AG08396 (cell line): Measurements from ENCODE around the gene PRG2.
A peak's percentile ranks its signal among the peaks of the same experiment; 100 is the strongest.

Experiments
- DNase-seq: peaks from one replicate; pipeline ENCODE4 v3.0.0; 2012; ENCODE audit warnings: low spot score, mixed read lengths

The PRG2 gene

GRCh38 chr11:57395905-57396623 lies 5.6 kb upstream of the PRG2 start:
- no peak for DNase-seq

DNA sequence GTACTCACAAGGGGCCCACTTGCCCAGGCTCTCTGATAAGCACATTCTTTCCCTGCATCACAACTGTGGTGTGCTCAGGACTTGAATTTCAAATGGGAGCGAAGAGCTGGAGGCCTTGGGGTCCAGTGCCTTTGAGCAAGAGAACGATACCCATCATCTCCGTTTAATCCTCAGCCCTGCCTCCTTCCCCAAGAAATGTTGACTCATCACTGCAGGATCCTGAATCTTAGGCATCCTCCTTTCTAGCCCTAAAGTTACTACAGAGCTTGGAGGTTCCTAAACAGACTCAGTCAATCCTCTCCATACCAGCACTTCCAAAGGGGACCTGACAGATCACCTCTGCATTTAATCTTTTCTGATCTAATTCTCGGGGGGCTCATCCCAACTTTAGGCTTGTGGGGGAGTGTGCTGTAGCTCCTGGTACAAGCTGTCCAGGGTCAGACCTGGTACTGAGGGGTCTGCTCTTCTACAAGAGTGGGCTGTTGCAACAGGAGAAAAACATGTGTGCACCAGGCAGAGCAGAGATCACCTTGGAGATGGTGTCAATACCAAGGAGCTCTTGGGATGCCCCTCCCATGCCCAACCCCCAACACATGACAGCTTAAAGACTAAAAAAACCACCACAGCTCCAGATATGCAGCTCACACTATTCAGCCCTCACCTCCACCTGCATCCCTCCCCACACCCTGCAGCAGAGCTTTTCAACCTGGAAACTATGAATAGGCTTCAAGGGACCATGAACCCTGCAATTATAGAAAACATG lies 3.9 kb upstream of the PRG2 start:
- DNase-seq: no peak

DNA sequence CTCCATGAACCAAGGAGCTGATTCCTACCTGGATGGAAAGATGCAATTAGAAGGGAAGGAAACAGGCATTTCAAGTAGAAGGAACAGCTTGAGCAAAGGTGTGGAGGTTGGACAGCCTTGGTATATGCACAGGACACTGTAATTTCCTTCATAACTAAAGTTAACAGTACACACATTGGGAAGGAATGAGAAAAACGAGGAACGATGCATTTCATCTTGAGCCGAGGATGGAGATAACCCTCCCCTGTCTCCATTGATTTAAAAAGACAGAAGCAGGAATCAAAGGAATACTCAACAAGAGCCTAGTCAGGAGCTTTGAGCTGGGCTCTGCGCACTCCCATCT lies 2.3 kb upstream of the PRG2 start:
- no peak for DNase-seq

DNA sequence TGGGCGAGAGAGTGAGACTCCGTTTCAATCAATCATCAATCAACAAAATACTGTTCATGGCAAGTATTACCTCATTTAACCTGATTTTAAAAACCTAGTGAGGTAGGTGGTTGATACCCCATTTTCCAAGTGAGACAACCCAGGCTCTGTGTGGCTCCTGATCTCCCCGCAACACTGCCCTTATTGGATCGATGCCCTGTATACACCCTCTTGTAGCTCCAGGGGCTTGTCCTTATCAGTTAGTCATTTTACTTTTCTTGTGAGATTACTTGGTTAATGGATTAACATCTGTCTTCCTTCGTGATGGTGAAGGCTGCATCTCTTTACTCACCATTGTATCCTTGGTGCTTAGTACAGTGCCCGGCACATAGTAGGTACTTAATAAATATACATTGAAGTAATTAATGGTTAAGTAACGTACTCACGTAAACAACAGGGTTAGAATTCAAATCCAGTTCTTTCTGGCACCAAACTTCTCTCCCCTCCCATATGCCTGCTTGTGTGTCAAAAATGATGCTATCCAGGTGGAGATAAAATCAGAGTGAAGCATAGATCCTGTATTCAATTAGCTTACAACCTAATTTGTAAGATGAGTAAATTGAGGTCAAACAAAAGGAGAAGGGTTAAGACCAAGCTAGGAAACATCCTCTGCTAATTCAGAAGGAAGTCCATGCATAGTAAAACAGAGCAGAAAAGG lies 1.8 kb upstream of the PRG2 start:
- DNase-seq: no peak

GRCh38 chr11:57391539-57391938 lies 1.1 kb upstream of the PRG2 start:
- DNase-seq: no peak

DNA sequence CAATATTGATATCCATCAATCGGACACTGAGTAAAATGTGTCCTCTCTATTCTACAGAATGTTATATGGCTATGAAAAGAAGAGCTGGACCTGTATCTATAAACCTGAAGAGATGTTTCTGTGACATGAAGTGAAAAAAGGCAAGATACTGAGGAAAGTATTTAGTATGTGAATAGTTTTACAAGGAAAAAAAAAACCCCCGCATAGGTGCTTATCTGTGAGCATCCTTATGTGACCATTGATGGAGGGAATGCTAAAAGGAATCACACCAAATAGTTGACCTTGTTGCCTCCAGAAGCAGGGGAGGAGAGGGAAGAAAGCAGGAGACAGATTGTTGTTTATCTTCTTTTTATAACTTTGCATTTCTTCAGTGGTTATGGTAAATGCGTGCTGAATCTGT lies 661 bp upstream of the PRG2 start:
- DNase-seq: no peak

DNA sequence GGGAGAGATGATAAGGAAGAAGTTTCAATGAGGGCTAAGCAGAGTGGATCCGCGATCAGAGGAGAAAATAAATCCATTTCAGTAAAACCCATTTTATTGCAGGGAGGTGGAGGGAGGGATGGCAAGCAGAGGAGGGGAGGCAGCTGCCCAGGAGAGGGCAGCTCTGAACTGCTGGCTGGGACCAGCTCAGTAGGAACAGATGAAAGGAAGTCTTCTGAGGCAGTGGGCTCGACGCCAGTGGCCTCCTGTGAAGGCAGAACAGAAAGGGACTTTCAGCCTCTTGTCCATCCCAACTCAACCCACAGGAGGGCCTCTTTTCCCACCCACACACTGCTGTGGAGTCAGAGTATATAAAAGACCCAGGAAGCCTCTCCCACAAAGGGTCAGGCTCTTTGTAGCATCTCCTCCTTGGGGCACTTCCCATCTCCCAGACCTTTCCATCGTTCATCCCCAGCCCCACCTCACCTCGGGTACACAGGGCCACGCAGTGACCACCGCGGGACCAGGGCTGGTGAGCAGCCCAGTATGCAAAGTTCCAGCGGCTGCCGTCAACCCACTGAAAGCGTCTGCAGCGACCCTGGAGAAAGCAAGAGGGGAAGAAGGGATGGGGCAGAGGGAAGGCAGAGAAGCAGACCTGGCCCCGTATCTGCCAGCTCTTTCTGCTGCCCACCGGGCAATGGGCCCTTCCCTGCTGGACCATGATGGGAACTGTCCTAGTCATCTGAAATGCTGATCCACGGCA lies 3.0 kb downstream of the PRG2 start:
- no peak for DNase-seq

- DNase-seq: no peak
These were observed 4.1 kb downstream of the PRG2 start for GRCh38 chr11:57386178-57386940.

DNA sequence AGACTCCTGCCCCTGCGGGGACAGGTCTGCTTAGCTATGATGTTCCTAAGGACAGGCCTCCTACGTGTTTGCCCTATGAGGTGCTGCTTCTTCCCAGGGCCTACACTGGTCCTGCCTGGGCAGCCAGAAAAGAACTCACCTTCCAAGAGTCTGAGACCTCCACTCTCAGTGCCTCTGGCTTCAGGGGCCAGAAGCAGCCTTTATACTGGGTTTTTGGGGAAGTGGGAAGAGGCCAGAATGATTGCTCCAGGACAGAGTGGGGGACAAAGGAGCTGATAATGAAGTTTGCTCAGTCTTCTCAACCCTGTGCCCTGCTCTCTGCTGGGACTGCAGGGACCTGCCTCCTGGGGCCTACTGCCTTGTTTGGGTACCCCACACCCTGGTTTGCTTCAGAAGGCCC lies 9.5 kb downstream of the PRG2 start, which contains the start of gene PRG3:
Gene PRG3, minus strand, starts transcription at position 176 of the 400 bp plus-strand sequence. CDS start 442 bp downstream, outside the sequence.
- no peak for DNase-seq

DNA sequence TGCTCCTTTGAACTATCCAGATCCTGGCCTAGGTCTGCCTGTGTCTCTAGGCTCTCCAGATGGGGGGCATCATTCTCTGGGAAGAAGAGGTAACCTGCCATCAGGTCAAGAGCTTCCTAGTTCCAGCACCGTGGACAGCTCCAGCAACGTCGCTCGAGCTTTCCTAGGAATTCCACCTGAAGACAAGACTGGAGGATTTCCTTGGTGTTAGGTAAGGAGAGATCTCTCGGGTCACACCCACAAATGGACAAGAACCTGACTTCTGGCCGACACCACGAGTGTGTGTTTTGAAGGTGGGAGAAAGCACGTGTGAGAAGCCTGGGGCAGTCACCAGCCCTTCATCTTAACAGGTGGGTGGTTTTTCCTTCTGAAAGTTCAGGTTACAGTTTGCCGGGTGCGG lies 10.7 kb downstream of the PRG2 start:
- peak; percentile 31 for DNase-seq

- DNase-seq: peak; percentile 32
These were observed 12.3 kb downstream of the PRG2 start for GRCh38 chr11:57378186-57378585.

GRCh38 chr11:57377107-57377506 lies 13.3 kb downstream of the PRG2 start:
- no peak for DNase-seq

DNA sequence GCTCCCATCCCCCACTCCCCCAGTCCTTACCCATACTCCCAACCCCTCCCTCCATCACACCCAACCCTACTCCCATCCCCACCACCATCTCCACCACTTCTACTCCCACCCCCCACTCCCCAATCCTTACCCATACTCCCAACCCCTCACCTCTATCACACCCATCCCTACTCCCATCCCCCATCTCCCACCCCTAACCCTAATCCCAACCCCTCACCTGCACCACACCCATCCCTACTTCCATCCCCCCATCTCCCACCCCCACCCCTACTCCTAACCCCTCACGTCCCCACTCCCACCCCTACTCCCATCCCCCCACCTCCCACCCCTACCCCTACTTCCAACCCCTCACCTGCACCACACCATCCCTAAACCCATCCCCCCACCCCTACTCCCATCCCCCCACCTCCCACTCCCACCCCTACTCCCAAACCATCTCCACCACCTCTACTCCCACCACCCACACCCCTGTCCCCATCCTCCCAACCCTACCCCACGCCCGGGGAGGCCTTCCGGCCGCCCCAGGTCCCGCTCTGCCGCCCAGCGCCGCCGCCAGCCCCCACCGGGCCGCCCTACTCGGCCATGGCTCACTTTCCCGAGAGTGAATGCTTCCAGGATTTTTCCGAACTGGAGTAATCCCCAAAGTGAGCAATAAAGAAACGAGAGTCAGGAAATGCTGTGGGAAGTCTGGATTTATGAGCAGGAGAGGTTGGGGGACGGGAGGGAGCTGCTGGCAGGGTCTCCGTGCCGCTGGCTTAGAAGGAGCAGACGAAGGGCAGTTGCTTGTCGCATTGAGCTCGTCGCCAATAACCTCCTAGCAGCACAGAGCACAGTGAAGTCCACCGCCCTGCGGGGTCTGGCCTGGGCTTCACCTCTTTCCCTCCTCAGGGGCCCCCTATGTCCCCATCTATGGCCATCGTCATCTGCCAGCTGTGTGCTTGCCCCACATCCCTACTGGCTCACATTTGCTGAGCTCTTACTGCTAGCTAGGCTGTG lies 14.1 kb downstream of the PRG2 start:
- no peak for DNase-seq

GRCh38 chr11:57375490-57375889 lies 15.0 kb downstream of the PRG2 start:
- DNase-seq: no peak

DNA sequence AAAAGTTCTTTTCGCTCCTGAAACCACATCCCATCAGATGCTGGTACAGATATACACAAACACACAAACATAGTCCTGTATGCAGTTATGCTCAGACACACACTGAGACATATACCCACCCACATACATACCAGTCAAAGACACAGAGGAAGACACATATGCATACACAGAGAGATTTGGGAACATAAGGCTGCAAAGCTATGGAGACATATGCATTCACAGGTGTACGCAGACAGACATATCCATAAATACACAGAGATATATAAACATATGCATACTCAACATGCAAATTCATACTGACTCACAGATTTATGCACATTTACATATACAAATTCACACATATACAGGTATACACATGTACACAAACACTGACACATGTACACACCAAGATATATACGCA lies 15.5 kb downstream of the PRG2 start:
- DNase-seq: no peak

- DNase-seq: no peak
These were observed 17.3 kb downstream of the PRG2 start for GRCh38 chr11:57373146-57373545.

- no peak for DNase-seq
These were observed 19.5 kb downstream of the PRG2 start for GRCh38 chr11:57370941-57371340.

DNA sequence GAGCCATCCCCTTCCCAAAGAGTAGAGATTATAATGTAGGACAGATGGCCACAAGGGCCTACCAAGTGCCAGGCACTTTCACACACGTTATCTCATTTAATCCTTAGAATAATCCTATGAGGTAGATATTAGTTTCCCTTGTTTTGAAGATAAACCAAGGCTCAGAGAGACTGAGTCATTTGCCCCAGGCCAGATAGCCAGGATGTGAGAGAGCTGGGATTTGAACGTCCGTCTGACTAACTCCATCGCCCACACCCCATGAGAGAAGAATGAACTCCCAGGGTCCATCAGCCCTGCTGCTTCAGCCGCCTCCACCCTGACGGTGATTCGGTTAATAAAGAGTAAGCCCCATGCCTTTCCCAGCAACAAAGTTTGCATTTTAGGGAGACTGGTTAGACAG lies 20.2 kb downstream of the PRG2 start:
- DNase-seq: no peak

- DNase-seq: no peak
These were observed 21.6 kb downstream of the PRG2 start for GRCh38 chr11:57368845-57369232.

DNA sequence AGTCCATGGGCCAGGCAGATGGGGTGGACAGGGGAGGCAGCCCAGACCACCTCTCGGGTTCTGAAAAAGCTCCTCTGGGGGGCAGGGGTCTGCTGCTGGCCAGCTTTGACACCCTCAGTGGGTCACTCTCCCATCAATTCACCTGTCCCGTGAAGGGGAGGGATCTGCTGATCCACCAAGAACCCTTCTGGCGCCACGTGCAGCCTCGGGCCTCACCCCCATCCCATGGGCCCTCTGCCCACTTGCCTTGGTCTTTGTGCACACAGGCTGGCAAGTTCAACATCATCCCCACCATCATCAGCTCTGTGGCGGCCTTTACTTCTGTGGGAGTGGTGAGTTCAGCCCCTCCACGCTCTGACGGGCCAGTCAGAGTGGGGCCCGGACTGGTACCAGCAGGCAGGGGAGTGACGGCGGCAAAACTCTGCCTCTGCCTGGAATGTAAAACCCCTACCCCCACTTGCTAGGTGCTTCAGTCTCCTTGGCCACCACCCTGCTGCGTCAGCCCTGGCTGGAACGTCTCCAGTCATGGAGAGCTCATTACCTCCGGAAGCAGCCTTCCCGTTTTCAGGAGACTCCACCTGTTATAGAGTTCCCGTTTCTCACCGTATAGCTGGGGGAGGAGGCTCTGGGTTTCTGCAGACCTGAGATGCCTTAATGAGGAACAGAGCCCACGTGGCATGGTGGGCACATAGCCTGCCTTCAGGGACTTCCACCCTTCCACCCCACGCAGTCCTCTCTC lies 22.2 kb downstream of the PRG2 start:
- no peak for DNase-seq
